SK-N-SH treated with all-trans-retinoic acid at 6 μM for 48 hours (cell line): ENCODE data around the gene ZNF646.

Experiments
- ATAC-seq: fragments of 200-7000 bp; cut with Tn5 transposase; 3 replicates; pipeline ENCODE4 v1.9.1; 2020; ENCODE audit warnings: mild to moderate bottlenecking, moderate library complexity
- ARNTL ChIP-seq: fragments of 450-650 bp; formaldehyde crosslinking; IDR thresholded peaks from 2 replicates; pipeline ENCODE4 v1.5.0; 2020; ENCODE audit warnings: low read depth, mild to moderate bottlenecking, moderate library complexity, borderline replicate concordance
- BACH2 ChIP-seq: fragments of 250-450 bp; sonication (Bioruptor Pico); IDR thresholded peaks from 2 replicates; pipeline ENCODE4 v1.9.0; 2021; ENCODE audit warnings: mild to moderate bottlenecking, borderline replicate concordance
- CSDC2 ChIP-seq: fragments of 250-450 bp; sonication (Bioruptor Pico); IDR thresholded peaks from 2 replicates; pipeline ENCODE4 v1.5.0; 2020; ENCODE audit warnings: mild to moderate bottlenecking, moderate library complexity
- CSRNP3 ChIP-seq: fragments of 250-450 bp; sonication (Bioruptor Pico); IDR thresholded peaks from 2 replicates; pipeline ENCODE4 v1.5.1; 2021; ENCODE audit warnings: mild to moderate bottlenecking, moderate library complexity
- ESRRG ChIP-seq: fragments of 250-450 bp; sonication (Bioruptor Pico); IDR thresholded peaks from 2 replicates; pipeline ENCODE4 v1.6.1; 2021; ENCODE audit warnings: mild to moderate bottlenecking
- PPARA ChIP-seq: fragments of 250-450 bp; sonication (Bioruptor Pico); IDR thresholded peaks from 2 replicates; pipeline ENCODE4 v1.5.0; 2020; ENCODE audit warnings: mild to moderate bottlenecking, borderline replicate concordance
- RARB ChIP-seq: fragments of 250-450 bp; sonication (Bioruptor Pico); IDR thresholded peaks from 2 replicates; pipeline ENCODE4 v1.8.0; 2021; ENCODE audit warnings: mild to moderate bottlenecking, moderate library complexity
- SNAI2 ChIP-seq: fragments of 250-450 bp; sonication (Bioruptor Pico); IDR thresholded peaks from 2 replicates; pipeline ENCODE4 v1.5.0; 2020; ENCODE audit warnings: mild to moderate bottlenecking, moderate library complexity
- TCF4 ChIP-seq: fragments of 250-450 bp; sonication (Bioruptor Pico); IDR thresholded peaks from 2 replicates; pipeline ENCODE4 v1.8.0; 2021; ENCODE audit warnings: mild to moderate bottlenecking, moderate library complexity, borderline replicate concordance
- TOX ChIP-seq: fragments of 250-450 bp; sonication (Bioruptor Pico); IDR thresholded peaks from 2 replicates; pipeline ENCODE4 v1.8.0; 2021; ENCODE audit warnings: mild to moderate bottlenecking, moderate library complexity, borderline replicate concordance
- ZC3H10 ChIP-seq: fragments of 250-450 bp; sonication (Bioruptor Pico); IDR thresholded peaks from 2 replicates; pipeline ENCODE4 v1.5.1; 2021; ENCODE audit warnings: mild to moderate bottlenecking, moderate library complexity
- ZFP3 ChIP-seq: fragments of 250-450 bp; sonication (Bioruptor Pico); IDR thresholded peaks from 2 replicates; pipeline ENCODE4 v1.5.0; 2020; ENCODE audit warnings: mild to moderate bottlenecking, moderate library complexity
- ZFP30 ChIP-seq: fragments of 450-650 bp; formaldehyde crosslinking; IDR thresholded peaks from 2 replicates; pipeline ENCODE4 v1.5.0; 2022; ENCODE audit warnings: mild to moderate bottlenecking, moderate library complexity
- ZNF565 ChIP-seq: fragments of 450-650 bp; formaldehyde crosslinking; conservative IDR thresholded peaks from 2 replicates; pipeline ENCODE4 v1.5.0; 2020; ENCODE audit warnings: low read depth, mild to moderate bottlenecking, moderate library complexity
- ZNF70 ChIP-seq: fragments of 450-650 bp; formaldehyde crosslinking; IDR thresholded peaks from 2 replicates; pipeline ENCODE4 v1.5.0; 2020; ENCODE audit warnings: mild to moderate bottlenecking, moderate library complexity
- ZNF8 ChIP-seq: fragments of 450-650 bp; formaldehyde crosslinking; IDR thresholded peaks from 2 replicates; pipeline ENCODE4 v1.5.0; 2020; ENCODE audit warnings: mild to moderate bottlenecking, moderate library complexity
- TF ChIP-seq, protein P1 (sequence below): fragments of 250-450 bp; sonication (Bioruptor Pico); IDR thresholded peaks from 2 replicates; pipeline ENCODE4 v1.5.0; 2020; ENCODE audit warnings: mild to moderate bottlenecking, moderate library complexity
- TF ChIP-seq, protein P2 (sequence below): fragments of 250-450 bp; sonication (Bioruptor Pico); IDR thresholded peaks from 2 replicates; pipeline ENCODE4 v1.5.1; 2020; ENCODE audit warnings: low read depth, mild to moderate bottlenecking, moderate library complexity
- TF ChIP-seq, protein P3 (sequence below): fragments of 250-450 bp; sonication (Bioruptor Pico); IDR thresholded peaks from 2 replicates; pipeline ENCODE4 v1.8.0; 2020; ENCODE audit warnings: mild to moderate bottlenecking, moderate library complexity, borderline replicate concordance

The ZNF646 gene

DNA sequence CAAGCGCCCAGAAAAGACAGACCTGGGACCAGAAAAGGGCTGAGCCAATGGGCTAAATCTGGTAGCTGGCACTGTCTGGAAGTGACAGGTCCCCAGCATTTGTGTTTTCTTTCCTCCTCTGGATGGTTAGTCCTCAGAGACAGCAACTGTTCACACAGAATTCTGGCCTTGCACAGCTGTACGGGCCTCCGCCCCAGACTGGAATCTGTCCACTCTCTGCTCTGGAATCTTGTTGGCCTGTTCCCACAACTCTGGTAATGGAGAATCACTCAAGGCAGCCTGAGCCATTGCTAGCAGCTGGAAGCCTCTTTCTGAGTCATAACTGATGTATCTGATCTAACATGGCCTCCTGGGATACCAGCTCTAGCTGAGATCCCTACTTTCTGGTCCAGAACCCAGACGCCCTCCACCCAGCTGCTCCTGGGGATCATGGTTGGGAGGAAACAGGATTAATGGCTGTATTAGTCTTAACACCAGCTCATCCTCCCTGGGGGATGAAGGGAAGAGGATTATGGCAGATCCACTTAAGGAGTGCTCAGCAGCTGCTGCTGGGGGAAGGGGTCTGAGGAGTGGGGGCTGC is 9.2 kb upstream of the ZNF646 start:
- TF ChIP-seq ARNTL (no peak), CSRNP3 (no peak)
- TF ChIP-seq, protein P1, sequence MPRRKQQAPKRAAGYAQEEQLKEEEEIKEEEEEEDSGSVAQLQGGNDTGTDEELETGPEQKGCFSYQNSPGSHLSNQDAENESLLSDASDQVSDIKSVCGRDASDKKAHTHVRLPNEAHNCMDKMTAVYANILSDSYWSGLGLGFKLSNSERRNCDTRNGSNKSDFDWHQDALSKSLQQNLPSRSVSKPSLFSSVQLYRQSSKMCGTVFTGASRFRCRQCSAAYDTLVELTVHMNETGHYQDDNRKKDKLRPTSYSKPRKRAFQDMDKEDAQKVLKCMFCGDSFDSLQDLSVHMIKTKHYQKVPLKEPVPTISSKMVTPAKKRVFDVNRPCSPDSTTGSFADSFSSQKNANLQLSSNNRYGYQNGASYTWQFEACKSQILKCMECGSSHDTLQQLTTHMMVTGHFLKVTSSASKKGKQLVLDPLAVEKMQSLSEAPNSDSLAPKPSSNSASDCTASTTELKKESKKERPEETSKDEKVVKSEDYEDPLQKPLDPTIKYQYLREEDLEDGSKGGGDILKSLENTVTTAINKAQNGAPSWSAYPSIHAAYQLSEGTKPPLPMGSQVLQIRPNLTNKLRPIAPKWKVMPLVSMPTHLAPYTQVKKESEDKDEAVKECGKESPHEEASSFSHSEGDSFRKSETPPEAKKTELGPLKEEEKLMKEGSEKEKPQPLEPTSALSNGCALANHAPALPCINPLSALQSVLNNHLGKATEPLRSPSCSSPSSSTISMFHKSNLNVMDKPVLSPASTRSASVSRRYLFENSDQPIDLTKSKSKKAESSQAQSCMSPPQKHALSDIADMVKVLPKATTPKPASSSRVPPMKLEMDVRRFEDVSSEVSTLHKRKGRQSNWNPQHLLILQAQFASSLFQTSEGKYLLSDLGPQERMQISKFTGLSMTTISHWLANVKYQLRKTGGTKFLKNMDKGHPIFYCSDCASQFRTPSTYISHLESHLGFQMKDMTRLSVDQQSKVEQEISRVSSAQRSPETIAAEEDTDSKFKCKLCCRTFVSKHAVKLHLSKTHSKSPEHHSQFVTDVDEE (CRISPR knock-in tag): no peak
- peak; percentile 87 for ATAC-seq

DNA sequence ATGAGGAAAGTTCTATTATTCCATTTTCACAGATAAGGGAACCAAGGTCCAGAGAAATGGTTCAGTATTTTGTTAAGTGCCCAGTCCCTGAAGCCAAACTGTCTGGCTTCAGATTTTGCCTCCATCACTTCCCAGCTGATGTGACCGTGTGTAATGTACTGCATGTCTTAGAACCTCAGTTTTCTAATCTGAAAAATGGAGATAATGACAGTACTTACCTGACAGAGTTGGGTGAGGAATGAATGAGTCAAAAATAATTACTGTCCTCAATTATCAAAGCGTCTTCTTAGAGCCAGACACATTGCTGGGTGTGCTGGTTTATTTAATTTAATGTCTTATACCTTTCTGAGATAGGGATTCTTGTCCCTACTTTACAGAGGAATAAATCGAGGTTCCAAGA is 6.9 kb upstream of the ZNF646 start:
- no peak for TF ChIP-seq ZNF70 (CRISPR knock-in tag)
- ATAC-seq: no peak

DNA sequence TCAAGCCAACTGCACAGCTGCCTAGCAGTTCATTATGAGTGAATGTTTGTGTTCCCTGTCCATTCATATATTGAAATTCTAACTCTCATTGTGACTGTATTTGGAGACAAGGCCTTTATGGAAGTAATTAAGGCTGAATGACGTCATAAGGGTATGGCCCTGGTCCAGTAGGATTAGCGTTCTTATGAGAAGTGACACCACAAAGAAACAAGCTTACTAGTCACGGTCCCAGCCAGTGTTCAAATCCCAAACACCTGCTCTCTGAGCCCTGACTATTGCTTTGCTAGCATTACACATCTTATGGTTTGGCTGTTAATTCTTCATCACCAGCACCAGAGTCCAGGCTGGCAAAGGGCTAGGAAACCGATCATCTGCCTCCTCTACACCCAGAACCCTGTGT is 2.4 kb upstream of the ZNF646 start:
- no peak for TF ChIP-seq ZFP30 (CRISPR knock-in tag)
- no peak for TF ChIP-seq ZNF565 (CRISPR knock-in tag)
- TF ChIP-seq ZNF8 (CRISPR knock-in tag): no peak
- TF ChIP-seq, all 23 proteins: peak for 0

DNA sequence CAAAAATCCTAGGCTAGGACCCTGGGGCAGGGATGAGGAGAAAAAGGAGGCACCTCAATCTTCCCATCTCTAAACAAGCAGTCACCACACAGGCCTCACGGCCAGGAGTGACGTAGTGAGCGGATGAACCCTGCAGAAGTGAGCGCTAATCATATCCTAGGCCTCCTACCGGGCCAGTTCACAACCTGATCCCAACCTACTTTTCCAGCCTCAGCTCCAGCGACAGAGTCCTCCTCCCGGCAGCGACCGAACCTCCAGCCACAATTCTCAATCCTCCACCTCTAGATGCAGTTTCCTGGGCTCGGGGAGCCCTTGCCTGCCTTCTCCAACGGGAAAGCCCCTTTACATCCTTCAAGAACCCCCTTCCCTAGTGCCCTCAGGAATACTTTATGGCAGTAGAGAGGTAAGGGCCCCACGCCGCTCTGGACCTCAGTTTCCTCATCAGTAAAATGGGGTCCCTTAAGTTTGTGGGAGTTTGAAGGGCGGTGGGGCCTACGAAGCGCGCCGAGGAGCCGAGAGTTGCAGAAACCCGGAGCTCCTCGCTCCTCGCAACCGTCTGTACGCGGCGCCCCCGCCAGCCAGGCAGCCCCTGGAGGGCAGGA is 1.6 kb upstream of the ZNF646 start:
- TF ChIP-seq RARB (CRISPR knock-in tag) (no peak), ESRRG (CRISPR knock-in tag) (no peak), ZFP30 (CRISPR knock-in tag) (no peak), TCF4 (CRISPR knock-in tag) (no peak), ZNF8 (CRISPR knock-in tag) (no peak), CSDC2 (CRISPR knock-in tag) (no peak), ZNF565 (CRISPR knock-in tag) (no peak), ZC3H10 (CRISPR knock-in tag) (no peak)
- TF ChIP-seq, protein P2, sequence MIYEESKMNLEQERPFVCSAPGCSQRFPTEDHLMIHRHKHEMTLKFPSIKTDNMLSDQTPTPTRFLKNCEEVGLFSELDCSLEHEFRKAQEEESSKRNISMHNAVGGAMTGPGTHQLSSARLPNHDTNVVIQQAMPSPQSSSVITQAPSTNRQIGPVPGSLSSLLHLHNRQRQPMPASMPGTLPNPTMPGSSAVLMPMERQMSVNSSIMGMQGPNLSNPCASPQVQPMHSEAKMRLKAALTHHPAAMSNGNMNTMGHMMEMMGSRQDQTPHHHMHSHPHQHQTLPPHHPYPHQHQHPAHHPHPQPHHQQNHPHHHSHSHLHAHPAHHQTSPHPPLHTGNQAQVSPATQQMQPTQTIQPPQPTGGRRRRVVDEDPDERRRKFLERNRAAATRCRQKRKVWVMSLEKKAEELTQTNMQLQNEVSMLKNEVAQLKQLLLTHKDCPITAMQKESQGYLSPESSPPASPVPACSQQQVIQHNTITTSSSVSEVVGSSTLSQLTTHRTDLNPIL (CRISPR knock-in tag): no peak
- TF ChIP-seq, protein P1 (CRISPR knock-in tag): no peak
- peak; percentile 14 for ATAC-seq

More for the DNA sequence above, 2.4 kb upstream of the ZNF646 start:
- ATAC-seq: no peak

- ATAC-seq: peak; percentile 82
- TF ChIP-seq BACH2 (CRISPR knock-in tag) (no peak), SNAI2 (CRISPR knock-in tag) (0 out of 2 replicates have a peak, but pooled peaks have one; percentile 8), ZFP30 (CRISPR knock-in tag) (no peak), RARB (CRISPR knock-in tag) (no peak), PPARA (no peak), TCF4 (CRISPR knock-in tag) (no peak), ZFP3 (CRISPR knock-in tag) (peak; percentile 22; the same call in 1 of the 2 replicates), TOX (CRISPR knock-in tag) (no peak)
- TF ChIP-seq, protein P3, sequence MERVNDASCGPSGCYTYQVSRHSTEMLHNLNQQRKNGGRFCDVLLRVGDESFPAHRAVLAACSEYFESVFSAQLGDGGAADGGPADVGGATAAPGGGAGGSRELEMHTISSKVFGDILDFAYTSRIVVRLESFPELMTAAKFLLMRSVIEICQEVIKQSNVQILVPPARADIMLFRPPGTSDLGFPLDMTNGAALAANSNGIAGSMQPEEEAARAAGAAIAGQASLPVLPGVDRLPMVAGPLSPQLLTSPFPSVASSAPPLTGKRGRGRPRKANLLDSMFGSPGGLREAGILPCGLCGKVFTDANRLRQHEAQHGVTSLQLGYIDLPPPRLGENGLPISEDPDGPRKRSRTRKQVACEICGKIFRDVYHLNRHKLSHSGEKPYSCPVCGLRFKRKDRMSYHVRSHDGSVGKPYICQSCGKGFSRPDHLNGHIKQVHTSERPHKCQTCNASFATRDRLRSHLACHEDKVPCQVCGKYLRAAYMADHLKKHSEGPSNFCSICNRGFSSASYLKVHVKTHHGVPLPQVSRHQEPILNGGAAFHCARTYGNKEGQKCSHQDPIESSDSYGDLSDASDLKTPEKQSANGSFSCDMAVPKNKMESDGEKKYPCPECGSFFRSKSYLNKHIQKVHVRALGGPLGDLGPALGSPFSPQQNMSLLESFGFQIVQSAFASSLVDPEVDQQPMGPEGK (CRISPR knock-in tag): no peak
- TF ChIP-seq, protein P1 (CRISPR knock-in tag): no peak
These were observed 866 bp upstream of the ZNF646 start for GRCh38 chr16:31073142-31073969.
